Measurements from ENCODE around the gene GABRR3.

Gene GABRR3

GRCh38 chr3:97957617-97958311 is 77.4 kb downstream of the GABRR3 start:
- no peak for DNase-seq (ENCODE audit: low read depth in 2 of 2)

- DNase-seq (ENCODE audit: low read depth in 2 of 2), result no peak
Measured at GRCh38 chr3:97956051-97956450, 79.1 kb downstream of the GABRR3 start.

- DNase-seq (ENCODE audit: low read depth in 2 of 2), result no peak
Measured at GRCh38 chr3:97954228-97954827, 80.8 kb downstream of the GABRR3 start.

GRCh38 chr3:97952872-97953271 is 82.2 kb downstream of the GABRR3 start:
- no peak for DNase-seq (ENCODE audit: low read depth in 2 of 2)

GRCh38 chr3:97952280-97952679 is 82.8 kb downstream of the GABRR3 start:
- DNase-seq (ENCODE audit: low read depth in 2 of 2), result no peak

GRCh38 chr3:97950360-97950759 is 84.8 kb downstream of the GABRR3 start:
- no peak for DNase-seq (ENCODE audit: low read depth in 2 of 2)

- no peak for DNase-seq (ENCODE audit: low read depth in 2 of 2)
Measured at GRCh38 chr3:97949743-97950142, 85.4 kb downstream of the GABRR3 start.

GRCh38 chr3:97949110-97949485 is 86.0 kb downstream of the GABRR3 start:
- DNase-seq (ENCODE audit: low read depth in 2 of 2), result no peak

- no peak for DNase-seq (ENCODE audit: low read depth in 2 of 2)
Measured at GRCh38 chr3:97948351-97949109, 86.6 kb downstream of the GABRR3 start.

GRCh38 chr3:97942801-97943546 is 92.1 kb downstream of the GABRR3 start:
- no peak for DNase-seq (ENCODE audit: low read depth in 2 of 2)

- no peak for DNase-seq (ENCODE audit: low read depth in 2 of 2)
Measured at GRCh38 chr3:97940034-97940433, 95.1 kb downstream of the GABRR3 start.

- no peak for DNase-seq (ENCODE audit: low read depth in 2 of 2)
Measured at GRCh38 chr3:97939401-97939800, 95.7 kb downstream of the GABRR3 start.

- no peak for DNase-seq (ENCODE audit: low read depth in 2 of 2)
Measured at GRCh38 chr3:97938444-97938843, 96.7 kb downstream of the GABRR3 start.

- no peak for DNase-seq (ENCODE audit: low read depth in 2 of 2)
Measured at GRCh38 chr3:97937205-97937604, 97.9 kb downstream of the GABRR3 start.

GRCh38 chr3:97935842-97936241 is 99.3 kb downstream of the GABRR3 start:
- no peak for DNase-seq (ENCODE audit: low read depth in 2 of 2)

Measured in stimulated activated CD8-positive, alpha-beta memory T cell treated with anti-CD3 and anti-CD28 coated beads, Interleukin-2, amount 100 ng/mL, for 48 hours (primary cell).